ENCODE measurements around the gene TSSC4. TPM values are rescaled to one million over a fixed set of nuclear protein-coding genes. Genes with fewer than 3 reads are reported as not detected.

Gene TSSC4
- total RNA-seq, 1 donor from 2014 or later = 40.0 TPM

DNA sequence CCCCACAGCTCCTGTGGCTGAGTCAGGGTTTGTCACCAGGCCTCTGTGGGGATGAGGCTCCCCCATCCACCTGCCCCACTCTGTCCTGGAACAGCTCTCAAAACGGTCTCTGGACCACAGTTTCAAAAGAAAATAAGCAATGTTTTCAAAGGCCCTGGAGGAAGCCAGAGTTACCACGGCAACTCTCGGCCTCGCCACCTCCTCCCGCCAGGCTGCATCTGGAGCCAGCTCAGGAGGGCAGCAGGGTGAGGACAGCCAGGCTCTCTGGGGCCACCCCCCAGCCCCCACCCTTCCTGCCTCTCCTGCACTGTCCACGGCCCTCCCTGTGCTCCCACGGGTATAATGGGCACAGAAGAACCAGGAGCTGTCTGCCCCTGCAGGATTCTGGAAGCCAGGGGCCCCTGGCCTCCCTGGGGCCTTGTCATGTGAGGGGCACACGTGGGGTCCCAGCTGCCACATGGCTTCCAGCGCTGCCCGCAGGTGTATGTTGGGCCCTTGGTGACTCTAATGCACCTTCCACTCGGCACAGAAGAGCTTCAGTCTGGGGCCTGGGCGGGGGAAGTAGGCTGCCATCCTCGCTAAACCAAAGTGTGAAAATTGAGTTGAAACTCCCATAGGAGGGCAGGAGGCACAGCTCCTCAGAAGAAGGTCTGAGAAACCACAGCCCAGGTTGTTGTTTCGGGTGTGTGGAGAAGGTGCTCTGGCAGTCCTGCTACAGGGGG is 13.1 kb upstream of the TSSC4 start:
- no peak overlapping the region for H3K4me3 ChIP-seq (ENCODE audit: low read depth, low read length)
- DNase-seq (ENCODE audit: low read depth) = no peak
- TF ChIP-seq, protein P1, sequence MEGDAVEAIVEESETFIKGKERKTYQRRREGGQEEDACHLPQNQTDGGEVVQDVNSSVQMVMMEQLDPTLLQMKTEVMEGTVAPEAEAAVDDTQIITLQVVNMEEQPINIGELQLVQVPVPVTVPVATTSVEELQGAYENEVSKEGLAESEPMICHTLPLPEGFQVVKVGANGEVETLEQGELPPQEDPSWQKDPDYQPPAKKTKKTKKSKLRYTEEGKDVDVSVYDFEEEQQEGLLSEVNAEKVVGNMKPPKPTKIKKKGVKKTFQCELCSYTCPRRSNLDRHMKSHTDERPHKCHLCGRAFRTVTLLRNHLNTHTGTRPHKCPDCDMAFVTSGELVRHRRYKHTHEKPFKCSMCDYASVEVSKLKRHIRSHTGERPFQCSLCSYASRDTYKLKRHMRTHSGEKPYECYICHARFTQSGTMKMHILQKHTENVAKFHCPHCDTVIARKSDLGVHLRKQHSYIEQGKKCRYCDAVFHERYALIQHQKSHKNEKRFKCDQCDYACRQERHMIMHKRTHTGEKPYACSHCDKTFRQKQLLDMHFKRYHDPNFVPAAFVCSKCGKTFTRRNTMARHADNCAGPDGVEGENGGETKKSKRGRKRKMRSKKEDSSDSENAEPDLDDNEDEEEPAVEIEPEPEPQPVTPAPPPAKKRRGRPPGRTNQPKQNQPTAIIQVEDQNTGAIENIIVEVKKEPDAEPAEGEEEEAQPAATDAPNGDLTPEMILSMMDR (conservative IDR thresholded peaks at IDR 0.05; ENCODE audit: low read depth, low read length) = no peak

- no peak for DNase-seq (ENCODE audit: low read depth)
- H3K4me3 ChIP-seq (ENCODE audit: low read depth, low read length) = no peak overlapping the region
- TF ChIP-seq, protein P1 (conservative IDR thresholded peaks at IDR 0.05; ENCODE audit: low read depth, low read length) = no peak
Observed at GRCh38 chr11:2388431-2389376, 11.8 kb upstream of the TSSC4 start.

DNA sequence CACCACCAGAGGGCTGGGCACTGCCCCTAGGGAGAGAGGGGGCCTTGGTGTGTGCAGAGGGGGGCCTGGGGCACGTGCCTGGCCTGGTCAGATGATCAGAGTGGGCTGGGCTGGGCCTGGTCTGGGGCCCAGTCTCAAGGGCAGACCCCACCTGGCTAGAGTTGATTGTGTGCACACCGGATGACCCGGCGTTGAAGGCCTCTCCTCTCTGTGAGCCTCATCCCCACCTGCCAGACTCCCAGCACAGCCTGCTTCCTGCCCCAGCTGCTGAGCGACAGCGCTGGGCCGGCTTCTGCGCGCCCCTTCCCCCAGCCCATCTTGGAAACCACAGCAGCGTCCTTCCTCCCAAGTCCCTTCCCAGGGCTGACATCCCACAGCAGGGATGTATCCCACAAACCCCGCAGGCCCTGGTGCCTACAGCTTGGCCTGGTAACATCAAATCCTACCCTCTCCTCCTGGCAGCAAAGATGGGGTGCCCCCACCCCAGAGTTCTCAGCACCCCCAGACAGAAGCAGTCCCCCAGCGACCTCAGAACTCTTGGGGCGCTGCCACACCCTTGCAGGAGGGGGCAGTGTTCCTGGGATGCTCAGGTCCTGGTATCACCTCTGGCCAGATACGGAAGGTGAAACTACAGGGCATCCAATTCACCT is 11.0 kb upstream of the TSSC4 start:
- no peak for DNase-seq (ENCODE audit: low read depth)
- H3K4me3 ChIP-seq (ENCODE audit: low read depth, low read length) = no peak overlapping the region
- TF ChIP-seq, protein P1 (conservative IDR thresholded peaks at IDR 0.05; ENCODE audit: low read depth, low read length) = peak; percentile 11

GRCh38 chr11:2390091-2390724 is 10.3 kb upstream of the TSSC4 start:
- DNase-seq (ENCODE audit: low read depth) = no peak
- TF ChIP-seq, protein P1 (conservative IDR thresholded peaks at IDR 0.05; ENCODE audit: low read depth, low read length) = no peak
- no peak overlapping the region for H3K4me3 ChIP-seq (ENCODE audit: low read depth, low read length)

DNA sequence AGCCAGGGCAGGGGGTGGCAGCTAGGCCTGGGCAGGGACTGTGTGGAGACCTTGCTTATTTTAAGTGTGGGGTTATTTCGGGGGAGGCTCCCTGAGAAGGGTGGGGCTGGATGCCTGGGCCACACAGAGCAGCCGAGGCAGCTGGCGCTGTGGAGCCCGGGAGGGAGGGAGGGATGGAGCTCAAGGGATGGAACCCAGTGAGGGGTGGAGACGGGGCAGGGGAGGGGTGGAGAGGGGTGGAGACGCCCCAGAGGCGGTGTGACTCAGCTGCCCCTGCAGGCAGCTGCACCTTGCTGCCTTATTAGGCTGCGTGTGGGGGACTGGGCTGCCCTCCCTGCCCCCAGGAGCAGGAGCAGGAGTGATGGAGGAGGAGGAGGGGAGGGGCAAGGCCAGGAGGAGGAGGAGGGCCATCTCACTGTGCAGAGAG is 9.8 kb upstream of the TSSC4 start:
- TF ChIP-seq, protein P1 (conservative IDR thresholded peaks at IDR 0.05; ENCODE audit: low read depth, low read length) = no peak
- DNase-seq (ENCODE audit: low read depth) = no peak
- no peak overlapping the region for H3K4me3 ChIP-seq (ENCODE audit: low read depth, low read length)

- TF ChIP-seq, protein P1 (conservative IDR thresholded peaks at IDR 0.05; ENCODE audit: low read depth, low read length) = no peak
- H3K4me3 ChIP-seq (ENCODE audit: low read depth, low read length) = no peak overlapping the region
- DNase-seq (ENCODE audit: low read depth) = no peak
Observed at GRCh38 chr11:2391181-2391975, 9.2 kb upstream of the TSSC4 start.

Measured in epithelial cell of proximal tubule (primary cell).